ENCODE measurements around the gene FOSL2.

The FOSL2 gene

GRCh38 chr2:28356095-28356911 is 36.4 kb upstream of the FOSL2 start:
- no peak overlapping the region for H3K4me3 ChIP-seq (ENCODE audit: insufficient read depth, low read depth, low read length)
- H3K9me3 ChIP-seq (ENCODE audit: control insufficient read depth, low read length), result no peaks in the 10 kb centered on the region
- no peaks in the 10 kb centered on the region for H3K27me3 ChIP-seq (ENCODE audit: control insufficient read depth, insufficient read depth, low read length, poor library complexity, severe bottlenecking)
- no peaks in the 10 kb centered on the region for H3K4me1 ChIP-seq (ENCODE audit: control insufficient read depth, insufficient read depth, low read length)
- WGBS, 2 experiments, result 80 to 83% methylated on average over 17 of the region's 17 CpGs
- H3K27ac ChIP-seq (ENCODE audit: insufficient read depth, low read depth, low read length, poor library complexity, severe bottlenecking), result no peak overlapping the region
- no peaks in the 10 kb centered on the region for H3K36me3 ChIP-seq (ENCODE audit: control insufficient read depth, insufficient read depth, low read length)

GRCh38 chr2:28357055-28357454 is 35.6 kb upstream of the FOSL2 start:
- Histone ChIP-seq H3K4me1 (ENCODE audit: control insufficient read depth, insufficient read depth, low read length) (no peaks in the 10 kb centered on the region), H3K36me3 (ENCODE audit: control insufficient read depth, insufficient read depth, low read length) (no peaks in the 10 kb centered on the region), H3K4me3 (ENCODE audit: insufficient read depth, low read depth, low read length) (no peak overlapping the region), H3K27ac (ENCODE audit: insufficient read depth, low read depth, low read length, poor library complexity, severe bottlenecking) (no peak overlapping the region), H3K9me3 (ENCODE audit: control insufficient read depth, low read length) (no peaks in the 10 kb centered on the region), H3K27me3 (ENCODE audit: control insufficient read depth, insufficient read depth, low read length, poor library complexity, severe bottlenecking) (no peaks in the 10 kb centered on the region)
- 94 to 95% methylated on average over 5 of the region's 5 CpGs for WGBS, 2 experiments

GRCh38 chr2:28357948-28358667 is 34.5 kb upstream of the FOSL2 start:
- 81 to 82% methylated on average over 18 to 19 of the region's 19 CpGs for WGBS, 2 experiments
- Histone ChIP-seq H3K4me1 (ENCODE audit: control insufficient read depth, insufficient read depth, low read length) (peaks cover 7% of the 10 kb centered on the region), H3K9me3 (ENCODE audit: control insufficient read depth, low read length) (no peaks in the 10 kb centered on the region), H3K27ac (ENCODE audit: insufficient read depth, low read depth, low read length, poor library complexity, severe bottlenecking) (no peak overlapping the region), H3K27me3 (ENCODE audit: control insufficient read depth, insufficient read depth, low read length, poor library complexity, severe bottlenecking) (no peaks in the 10 kb centered on the region), H3K36me3 (ENCODE audit: control insufficient read depth, insufficient read depth, low read length) (no peaks in the 10 kb centered on the region), H3K4me3 (ENCODE audit: insufficient read depth, low read depth, low read length) (no peak overlapping the region)

GRCh38 chr2:28358668-28359201 is 33.9 kb upstream of the FOSL2 start:
- H3K36me3 ChIP-seq (ENCODE audit: control insufficient read depth, insufficient read depth, low read length), result no peaks in the 10 kb centered on the region
- no peak overlapping the region for H3K27ac ChIP-seq (ENCODE audit: insufficient read depth, low read depth, low read length, poor library complexity, severe bottlenecking)
- H3K4me3 ChIP-seq (ENCODE audit: insufficient read depth, low read depth, low read length), result no peak overlapping the region
- H3K9me3 ChIP-seq (ENCODE audit: control insufficient read depth, low read length), result no peaks in the 10 kb centered on the region
- 94% methylated on average over 7 of the region's 7 CpGs for WGBS, 2 experiments
- H3K4me1 ChIP-seq (ENCODE audit: control insufficient read depth, insufficient read depth, low read length), result peaks cover 13% of the 10 kb centered on the region
- H3K27me3 ChIP-seq (ENCODE audit: control insufficient read depth, insufficient read depth, low read length, poor library complexity, severe bottlenecking), result no peaks in the 10 kb centered on the region

- no peak overlapping the region for H3K27ac ChIP-seq (ENCODE audit: insufficient read depth, low read depth, low read length, poor library complexity, severe bottlenecking)
- H3K27me3 ChIP-seq (ENCODE audit: control insufficient read depth, insufficient read depth, low read length, poor library complexity, severe bottlenecking), result no peaks in the 10 kb centered on the region
- H3K4me1 ChIP-seq (ENCODE audit: control insufficient read depth, insufficient read depth, low read length), result peaks cover 14% of the 10 kb centered on the region
- H3K9me3 ChIP-seq (ENCODE audit: control insufficient read depth, low read length), result no peaks in the 10 kb centered on the region
- 91 to 92% methylated on average over 28 of the region's 28 CpGs for WGBS, 2 experiments
- no peaks in the 10 kb centered on the region for H3K36me3 ChIP-seq (ENCODE audit: control insufficient read depth, insufficient read depth, low read length)
- H3K4me3 ChIP-seq (ENCODE audit: insufficient read depth, low read depth, low read length), result no peak overlapping the region
Measured at GRCh38 chr2:28359222-28360057, 33.2 kb upstream of the FOSL2 start.

- whole genome bisulfite sequencing, 2 experiments, result 92 to 93% methylated on average over 16 of the region's 16 CpGs
Measured at GRCh38 chr2:28360058-28360717, 32.5 kb upstream of the FOSL2 start.

GRCh38 chr2:28360718-28361293 is 31.9 kb upstream of the FOSL2 start:
- Histone ChIP-seq H3K9me3 (ENCODE audit: control insufficient read depth, low read length) (no peaks in the 10 kb centered on the region), H3K27me3 (ENCODE audit: control insufficient read depth, insufficient read depth, low read length, poor library complexity, severe bottlenecking) (no peaks in the 10 kb centered on the region)
- WGBS, 2 experiments, result 79 to 80% methylated on average over 11 to 12 of the region's 12 CpGs

More at GRCh38 chr2:28360058-28360717, 32.5 kb upstream of the FOSL2 start:
- no peak overlapping the region for H3K27ac ChIP-seq (ENCODE audit: insufficient read depth, low read depth, low read length, poor library complexity, severe bottlenecking)
- H3K4me3 ChIP-seq (ENCODE audit: insufficient read depth, low read depth, low read length), result no peak overlapping the region
- peaks cover 14% of the 10 kb centered on the region for H3K4me1 ChIP-seq (ENCODE audit: control insufficient read depth, insufficient read depth, low read length)
- no peaks in the 10 kb centered on the region for H3K27me3 ChIP-seq (ENCODE audit: control insufficient read depth, insufficient read depth, low read length, poor library complexity, severe bottlenecking)
- no peaks in the 10 kb centered on the region for H3K9me3 ChIP-seq (ENCODE audit: control insufficient read depth, low read length)
- H3K36me3 ChIP-seq (ENCODE audit: control insufficient read depth, insufficient read depth, low read length), result no peaks in the 10 kb centered on the region

GRCh38 chr2:28361991-28362710 is 30.5 kb upstream of the FOSL2 start:
- Histone ChIP-seq H3K27ac (ENCODE audit: insufficient read depth, low read depth, low read length, poor library complexity, severe bottlenecking) (no peak overlapping the region), H3K9me3 (ENCODE audit: control insufficient read depth, low read length) (no peaks in the 10 kb centered on the region), H3K27me3 (ENCODE audit: control insufficient read depth, insufficient read depth, low read length, poor library complexity, severe bottlenecking) (no peaks in the 10 kb centered on the region), H3K4me3 (ENCODE audit: insufficient read depth, low read depth, low read length) (no peak overlapping the region), H3K4me1 (ENCODE audit: control insufficient read depth, insufficient read depth, low read length) (peaks cover 14% of the 10 kb centered on the region), H3K36me3 (ENCODE audit: control insufficient read depth, insufficient read depth, low read length) (no peaks in the 10 kb centered on the region)
- WGBS, 2 experiments, result 77 to 81% methylated on average over 12 of the region's 12 CpGs

More at GRCh38 chr2:28360718-28361293, 31.9 kb upstream of the FOSL2 start:
- no peaks in the 10 kb centered on the region for H3K36me3 ChIP-seq (ENCODE audit: control insufficient read depth, insufficient read depth, low read length)
- no peak overlapping the region for H3K4me3 ChIP-seq (ENCODE audit: insufficient read depth, low read depth, low read length)
- H3K27ac ChIP-seq (ENCODE audit: insufficient read depth, low read depth, low read length, poor library complexity, severe bottlenecking), result no peak overlapping the region
- peaks cover 14% of the 10 kb centered on the region for H3K4me1 ChIP-seq (ENCODE audit: control insufficient read depth, insufficient read depth, low read length)

Data from ectodermal cell (in vitro differentiated cells).